ENCODE results near the gene ZZZ3.

DNA sequence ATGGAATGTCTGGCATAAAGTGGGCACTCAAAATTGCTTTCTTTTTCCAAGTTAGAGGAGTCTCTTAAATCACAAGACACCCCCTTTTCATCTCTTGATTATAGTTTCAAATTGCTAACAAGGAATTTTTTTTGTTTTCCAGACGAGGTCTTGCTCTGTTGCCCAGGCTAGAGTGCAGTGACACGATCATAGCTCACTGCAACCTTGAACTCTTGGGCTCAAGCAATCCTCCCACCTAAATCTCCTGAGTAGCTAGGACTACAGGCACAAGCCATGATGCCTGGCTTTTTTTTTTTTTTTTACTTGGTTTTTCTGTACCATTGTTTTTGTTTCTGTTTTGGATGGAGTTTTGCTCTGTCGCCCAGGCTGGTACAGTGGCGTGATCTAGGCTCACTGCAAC, 20.8 kb downstream of the ZZZ3 start:
- TF ChIP-seq, protein P1, sequence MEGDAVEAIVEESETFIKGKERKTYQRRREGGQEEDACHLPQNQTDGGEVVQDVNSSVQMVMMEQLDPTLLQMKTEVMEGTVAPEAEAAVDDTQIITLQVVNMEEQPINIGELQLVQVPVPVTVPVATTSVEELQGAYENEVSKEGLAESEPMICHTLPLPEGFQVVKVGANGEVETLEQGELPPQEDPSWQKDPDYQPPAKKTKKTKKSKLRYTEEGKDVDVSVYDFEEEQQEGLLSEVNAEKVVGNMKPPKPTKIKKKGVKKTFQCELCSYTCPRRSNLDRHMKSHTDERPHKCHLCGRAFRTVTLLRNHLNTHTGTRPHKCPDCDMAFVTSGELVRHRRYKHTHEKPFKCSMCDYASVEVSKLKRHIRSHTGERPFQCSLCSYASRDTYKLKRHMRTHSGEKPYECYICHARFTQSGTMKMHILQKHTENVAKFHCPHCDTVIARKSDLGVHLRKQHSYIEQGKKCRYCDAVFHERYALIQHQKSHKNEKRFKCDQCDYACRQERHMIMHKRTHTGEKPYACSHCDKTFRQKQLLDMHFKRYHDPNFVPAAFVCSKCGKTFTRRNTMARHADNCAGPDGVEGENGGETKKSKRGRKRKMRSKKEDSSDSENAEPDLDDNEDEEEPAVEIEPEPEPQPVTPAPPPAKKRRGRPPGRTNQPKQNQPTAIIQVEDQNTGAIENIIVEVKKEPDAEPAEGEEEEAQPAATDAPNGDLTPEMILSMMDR (IDR thresholded peaks at IDR 0.05; ENCODE audit: borderline replicate concordance, extremely low read depth, low read length, poor library complexity, severe bottlenecking) = no peak
- TF ChIP-seq EZH2 (IDR thresholded peaks at IDR 0.05; ENCODE audit: borderline replicate concordance, low read depth, low read length, severe bottlenecking) = no peak

Data from DND-41 (cell line).